Astrocyte of the spinal cord (primary cell): ENCODE data around the gene CLASP2.

Experiments used
- DNase-seq: peaks from one replicate; pipeline ENCODE4 v3.0.0; 2011; ENCODE audit warnings: low read depth, low spot score
- H3K4me3 ChIP-seq: 2 replicates; pipeline ENCODE4 v1.5.1; 2011; ENCODE audit warnings: low read depth, mild to moderate bottlenecking, low read length, moderate library complexity
- in situ Hi-C: cut with HindIII; loops from 2 replicates; pipeline ENCODE4 v1.10.0; 2017; ENCODE audit warnings: low sequenced_read_pairs
- TF ChIP-seq, protein P1 (sequence below): IDR thresholded peaks from 2 replicates; pipeline ENCODE4 v1.5.1; 2012; ENCODE audit warnings: low read depth, mild to moderate bottlenecking, low read length, inconsistent platforms

The CLASP2 gene

DNA sequence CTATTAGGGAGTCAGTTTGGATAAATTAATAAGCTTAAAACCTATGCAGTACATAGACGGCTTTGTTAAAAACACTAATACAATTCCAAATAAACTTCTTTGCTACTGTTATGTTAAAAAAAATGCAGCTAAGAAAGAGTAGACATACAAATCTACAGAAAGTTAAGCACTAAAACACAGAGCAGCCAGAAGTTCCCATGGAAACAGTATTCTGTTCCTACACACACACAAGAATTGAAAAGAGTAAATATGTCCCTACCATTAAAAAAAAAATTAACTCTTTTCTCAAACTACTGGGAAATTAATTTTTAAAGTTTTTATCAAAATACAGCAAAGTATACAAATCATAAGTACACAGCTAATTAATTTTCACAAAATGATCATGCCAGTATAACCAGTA is 71.6 kb downstream of the CLASP2 start:
- H3K4me3 ChIP-seq, result no peak overlapping the region
- in situ Hi-C loops, result no loop called here
- TF ChIP-seq, protein P1, sequence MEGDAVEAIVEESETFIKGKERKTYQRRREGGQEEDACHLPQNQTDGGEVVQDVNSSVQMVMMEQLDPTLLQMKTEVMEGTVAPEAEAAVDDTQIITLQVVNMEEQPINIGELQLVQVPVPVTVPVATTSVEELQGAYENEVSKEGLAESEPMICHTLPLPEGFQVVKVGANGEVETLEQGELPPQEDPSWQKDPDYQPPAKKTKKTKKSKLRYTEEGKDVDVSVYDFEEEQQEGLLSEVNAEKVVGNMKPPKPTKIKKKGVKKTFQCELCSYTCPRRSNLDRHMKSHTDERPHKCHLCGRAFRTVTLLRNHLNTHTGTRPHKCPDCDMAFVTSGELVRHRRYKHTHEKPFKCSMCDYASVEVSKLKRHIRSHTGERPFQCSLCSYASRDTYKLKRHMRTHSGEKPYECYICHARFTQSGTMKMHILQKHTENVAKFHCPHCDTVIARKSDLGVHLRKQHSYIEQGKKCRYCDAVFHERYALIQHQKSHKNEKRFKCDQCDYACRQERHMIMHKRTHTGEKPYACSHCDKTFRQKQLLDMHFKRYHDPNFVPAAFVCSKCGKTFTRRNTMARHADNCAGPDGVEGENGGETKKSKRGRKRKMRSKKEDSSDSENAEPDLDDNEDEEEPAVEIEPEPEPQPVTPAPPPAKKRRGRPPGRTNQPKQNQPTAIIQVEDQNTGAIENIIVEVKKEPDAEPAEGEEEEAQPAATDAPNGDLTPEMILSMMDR, result no peak
- DNase-seq, result no peak

DNA sequence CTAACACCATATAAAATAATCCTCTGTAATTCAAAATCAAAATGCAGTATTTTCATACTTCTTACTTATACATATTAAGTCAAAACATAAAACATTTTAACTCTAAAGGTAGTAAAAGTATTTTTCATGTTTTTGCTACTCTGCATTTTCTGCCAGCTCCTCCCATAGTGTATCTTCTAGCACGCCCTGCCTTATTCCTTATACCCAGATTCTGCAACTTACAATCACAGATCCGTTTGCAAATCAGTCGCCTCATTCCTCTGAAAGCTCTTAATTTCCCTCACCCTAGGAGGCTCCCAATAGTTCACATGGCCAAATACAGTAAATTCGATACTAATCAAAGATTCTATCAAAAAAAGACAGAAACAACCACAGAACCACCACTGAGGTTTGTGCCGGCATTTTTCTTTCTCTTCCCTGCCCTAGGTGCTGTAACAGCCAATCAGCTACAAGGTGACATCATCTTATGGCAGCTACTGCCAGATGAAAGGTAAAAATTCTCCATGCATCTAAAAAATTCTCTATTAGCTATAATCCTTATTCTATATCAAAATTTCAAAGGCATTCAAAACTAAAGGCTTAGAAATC is 72.9 kb downstream of the CLASP2 start:
- in situ Hi-C loops, result no loop called here
- DNase-seq, result peak; percentile 62
- TF ChIP-seq, protein P1, result no peak
- H3K4me3 ChIP-seq, result peak overlapping the region; percentile 41

DNA sequence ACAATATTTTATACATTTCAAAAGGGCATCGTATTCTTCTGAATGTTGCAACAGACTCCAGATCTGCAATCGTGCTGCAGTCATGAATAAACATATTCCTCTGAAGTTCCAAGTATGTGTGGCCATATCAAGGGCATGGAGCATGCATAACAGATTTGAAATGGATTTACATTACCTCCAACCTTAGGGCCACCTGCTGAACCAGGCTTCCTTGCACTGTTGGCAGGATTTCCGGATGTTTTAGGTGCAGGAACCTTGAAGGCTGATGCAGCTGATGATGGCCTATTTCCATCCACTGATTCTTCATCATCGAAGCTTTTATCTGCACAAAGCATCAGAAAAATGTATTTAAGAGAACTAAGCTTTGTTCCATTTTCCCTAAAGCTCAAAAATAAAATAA is 73.5 kb downstream of the CLASP2 start:
- H3K4me3 ChIP-seq, result no peak overlapping the region
- in situ Hi-C loops, result no loop called here
- TF ChIP-seq, protein P1, result no peak
- no peak for DNase-seq

DNA sequence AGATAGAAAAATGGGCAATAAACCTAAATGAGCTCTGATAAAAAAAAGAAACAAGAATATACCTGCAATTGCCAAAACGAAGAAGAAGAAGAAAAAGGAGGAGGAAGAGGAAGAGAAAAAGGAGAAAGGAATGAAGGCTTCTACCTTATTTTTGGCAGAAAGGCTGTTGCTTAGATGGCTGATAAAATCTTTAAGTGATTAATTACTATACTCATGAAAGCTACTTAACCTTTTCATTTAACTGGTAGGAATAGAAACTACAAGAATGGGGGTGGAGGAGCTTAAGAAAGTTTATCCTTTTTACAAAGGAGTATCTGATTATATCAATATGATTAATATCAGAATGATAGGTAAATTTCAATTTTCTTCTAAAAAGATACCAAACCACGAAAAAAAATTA is 75.2 kb downstream of the CLASP2 start:
- DNase-seq, result no peak
- no peak overlapping the region for H3K4me3 ChIP-seq
- TF ChIP-seq, protein P1, result no peak
- in situ Hi-C loops, result no loop called here

DNA sequence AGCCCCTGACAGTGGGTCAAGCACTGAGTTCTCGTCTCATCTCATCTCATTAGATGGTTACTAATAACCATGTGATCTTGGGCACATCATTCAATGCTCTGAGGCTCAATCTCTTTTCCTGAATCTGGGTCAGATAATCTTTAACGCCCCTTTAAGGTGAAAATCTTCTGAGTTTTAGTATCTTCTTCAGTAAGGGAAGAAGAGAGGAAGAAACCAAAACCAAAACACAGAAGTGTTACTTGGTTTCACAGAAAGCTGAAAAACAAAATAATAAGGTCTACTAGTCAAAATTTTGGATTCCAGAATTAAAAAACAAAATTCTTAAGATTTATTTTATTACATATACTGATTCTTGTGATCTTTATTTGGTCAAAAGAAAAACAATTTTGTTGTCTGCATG is 78.2 kb downstream of the CLASP2 start:
- TF ChIP-seq, protein P1, result no peak
- in situ Hi-C loops, result no loop called here
- DNase-seq, result no peak
- H3K4me3 ChIP-seq, result no peak overlapping the region

DNA sequence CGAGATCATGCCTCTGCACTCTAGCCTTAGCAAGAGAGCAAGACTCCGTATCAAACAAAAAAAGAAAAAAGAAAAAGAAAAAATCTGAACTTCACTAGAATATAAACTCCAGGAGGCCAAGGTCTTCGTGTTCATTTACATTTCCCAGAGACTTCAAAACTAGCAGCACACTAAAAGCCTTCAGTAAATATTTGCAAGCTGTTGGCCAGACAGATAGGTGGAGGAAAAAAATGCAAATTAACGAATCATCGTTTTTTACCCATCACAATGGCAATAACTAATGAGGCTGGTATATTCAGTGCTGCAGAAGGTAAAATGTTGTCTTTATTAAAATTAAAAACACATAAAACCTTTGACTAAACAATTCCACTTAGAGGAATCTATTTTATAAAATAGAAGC is 80.6 kb downstream of the CLASP2 start:
- in situ Hi-C loops, result no loop called here
- no peak overlapping the region for H3K4me3 ChIP-seq
- no peak for DNase-seq
- TF ChIP-seq, protein P1, result no peak
